Ovary (tissue), 3 donors: ENCODE measurements around the gene IQCM.

Source experiments
- CTCF ChIP-seq, 3 donors: fragments of 450-650 bp in 2 of 3; fragments of 200-600 bp in 1 of 3; IDR thresholded peaks; one replicate each; pipeline versions ENCODE4 v1.5.1 to v1.8.0; 2016 to 2022; ENCODE audit warnings: antibody characterized with exemption in 3 of 3, mild to moderate bottlenecking in 1 of 3
- EP300 ChIP-seq: sonication (generic); formaldehyde crosslinking; IDR thresholded peaks from one replicate; pipeline ENCODE4 v1.6.1; 2017; ENCODE audit warnings: antibody characterized with exemption
- POLR2A ChIP-seq: fragments of 450-650 bp; IDR thresholded peaks from one replicate; pipeline ENCODE4 v1.6.1; 2017; ENCODE audit warnings: antibody characterized with exemption, mild to moderate bottlenecking, moderate library complexity
- donor health status: DM: no; HTN: no; CAD: no.

GRCh38 chr4:149499726-149500125 lies 315.9 kb downstream of the IQCM start:
- TF ChIP-seq CTCF (IDR thresholded peaks at IDR 0.05): no peak
- no peak for TF ChIP-seq EP300
- TF ChIP-seq POLR2A: no peak
